EH (cell line): ENCODE results near the gene P2RY6.

Experiments used
- DNase-seq: peaks from one replicate; pipeline ENCODE4 v3.0.0-alpha.2; 2015; ENCODE audit warnings: low read depth

P2RY6 gene

DNA sequence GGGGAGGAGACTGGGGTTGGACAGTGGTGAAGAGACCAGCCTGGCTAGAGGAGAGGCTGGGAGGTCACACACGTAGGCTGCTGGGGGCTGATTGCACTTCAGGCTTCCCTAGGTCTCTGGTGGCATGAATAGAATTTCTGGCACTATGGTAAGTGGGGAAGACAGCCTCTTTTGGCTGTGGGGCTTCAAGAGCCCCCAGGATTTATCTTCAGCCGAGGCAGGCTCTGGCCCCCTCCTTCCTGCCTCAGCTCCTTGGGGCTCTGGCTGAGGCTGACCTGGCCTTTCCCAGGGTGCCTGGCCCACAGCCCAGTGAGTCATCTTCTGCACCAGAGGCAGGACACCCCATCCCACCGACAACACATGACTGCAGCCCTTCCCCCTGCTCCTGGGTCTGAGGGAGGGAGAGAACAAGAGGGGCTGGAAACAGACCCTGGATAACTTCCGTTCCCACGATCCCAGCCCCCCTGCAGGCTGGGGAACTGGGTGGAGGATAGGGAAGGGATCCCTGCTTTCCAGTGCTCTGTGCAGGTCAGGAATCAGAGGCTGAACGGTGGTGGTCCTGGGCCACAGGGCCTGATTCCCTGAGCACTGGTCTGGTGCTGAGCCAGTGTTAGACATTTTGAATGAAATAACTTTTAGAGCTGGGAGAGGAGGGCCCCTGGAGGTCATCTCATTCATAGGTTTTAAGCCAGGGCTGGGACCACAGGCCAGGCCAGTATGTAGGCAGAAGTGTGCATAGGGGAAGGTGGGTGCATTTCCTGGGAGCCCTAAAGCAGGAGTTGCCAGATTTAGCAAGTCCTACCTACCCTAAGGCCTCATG is 62.5 kb downstream of the P2RY6 start:
- peak; percentile 96 for DNase-seq

GRCh38 chr11:73335204-73335923 is 63.2 kb downstream of the P2RY6 start:
- peak; percentile 91 for DNase-seq

GRCh38 chr11:73337846-73338245 is 65.7 kb downstream of the P2RY6 start:
- no peak for DNase-seq

DNA sequence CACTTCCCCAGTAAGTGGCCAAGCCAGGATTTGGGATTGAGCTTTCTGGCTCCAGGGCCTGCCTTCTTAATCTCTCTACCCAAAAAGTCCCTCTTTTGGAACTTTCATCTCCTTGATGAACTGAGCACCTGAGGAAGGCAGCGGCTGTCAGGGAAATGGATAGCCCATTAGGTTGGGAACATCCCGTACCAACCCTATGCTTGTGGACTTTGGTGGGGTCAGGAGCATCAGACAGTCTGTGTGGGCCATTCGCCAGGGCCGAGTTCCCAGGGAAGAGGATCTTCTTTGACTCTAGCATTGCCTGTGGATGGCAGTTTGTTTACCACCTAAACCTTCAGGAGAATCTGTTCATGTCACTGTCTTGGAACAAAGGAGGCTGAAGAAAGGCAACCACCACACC is 66.1 kb downstream of the P2RY6 start:
- no peak for DNase-seq

- DNase-seq = peak; percentile 44
Measured at GRCh38 chr11:73340164-73340563, 68.0 kb downstream of the P2RY6 start.

DNA sequence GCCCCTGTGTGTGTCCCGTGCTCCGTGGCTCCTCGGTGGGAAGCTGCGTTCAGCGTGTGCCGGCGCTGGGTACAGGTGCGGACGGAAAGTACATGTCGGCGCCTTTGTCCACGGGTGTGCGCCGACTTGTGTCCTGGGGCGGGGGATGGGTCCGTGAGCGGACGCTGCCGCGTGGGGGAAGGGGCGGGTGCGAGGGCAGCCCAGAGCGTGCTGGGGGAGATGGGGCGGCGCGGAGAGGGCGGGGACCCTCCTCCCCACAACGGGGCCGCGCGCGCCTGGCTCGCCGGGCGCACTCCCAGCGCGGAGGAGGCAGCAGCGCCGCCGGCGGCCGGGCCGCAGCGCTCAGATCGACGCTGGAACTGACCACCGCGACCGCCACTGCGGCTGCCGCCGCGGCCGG is 70.5 kb downstream of the P2RY6 start:
- no peak for DNase-seq

DNA sequence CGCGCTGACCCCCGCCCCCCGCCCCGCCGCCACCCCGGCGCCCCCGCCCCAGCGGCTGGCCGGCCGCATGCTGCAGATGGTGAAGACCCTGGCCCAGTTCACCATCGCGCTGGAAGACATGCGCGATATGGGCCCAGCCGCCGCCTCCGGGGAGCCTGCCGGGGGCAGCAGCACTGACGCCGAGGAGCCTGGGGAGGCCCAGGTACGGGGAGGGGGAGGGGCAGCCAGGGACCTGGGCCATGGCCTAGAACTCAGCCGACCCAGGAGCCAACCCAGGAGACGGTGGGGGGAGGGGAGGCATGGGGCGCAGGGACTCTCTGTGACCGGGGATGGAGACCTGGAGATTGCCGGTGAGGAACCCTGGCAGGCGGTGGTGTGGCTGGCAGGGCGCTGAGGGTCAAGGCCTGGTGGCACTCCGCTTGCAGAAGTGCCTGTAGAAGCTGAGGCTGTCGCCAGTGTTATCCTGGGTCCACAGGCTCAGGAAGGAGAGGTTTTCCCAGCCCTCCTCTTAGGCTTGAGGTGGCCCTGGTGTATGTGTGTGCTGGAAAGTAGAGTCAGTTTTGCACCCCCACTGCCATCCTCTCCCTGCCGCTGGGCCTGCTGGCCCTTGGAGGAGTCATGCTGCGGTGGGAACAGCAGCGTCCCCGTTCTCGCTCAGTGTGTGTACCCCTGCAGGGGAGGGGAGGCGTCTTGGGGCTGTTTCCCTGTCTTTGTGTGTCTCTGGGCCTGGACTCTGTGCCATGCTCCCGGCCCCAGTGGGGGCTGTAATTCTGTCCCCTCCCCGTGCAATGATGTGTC is 71.1 kb downstream of the P2RY6 start:
- no peak for DNase-seq

DNA sequence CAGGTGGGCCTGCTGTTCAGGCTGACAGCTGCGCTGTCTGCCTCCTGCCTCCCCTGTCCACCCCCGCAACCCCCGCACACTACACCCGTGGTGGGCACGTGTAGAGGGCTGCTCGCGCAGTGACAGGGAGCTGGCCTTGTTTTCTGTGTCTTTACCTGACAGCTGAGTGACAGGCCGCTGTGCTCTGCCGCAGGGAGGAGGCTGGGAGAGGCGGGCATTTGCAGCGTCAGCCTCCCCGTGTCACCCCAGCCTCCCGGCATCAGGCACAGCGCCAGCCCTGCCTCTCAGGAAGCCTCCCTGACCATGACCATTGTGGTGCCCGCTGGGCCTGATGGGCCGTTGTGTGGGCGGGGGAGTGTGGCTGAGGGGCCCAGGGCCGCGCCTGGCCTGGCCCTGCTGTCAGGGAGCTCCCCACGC is 72.1 kb downstream of the P2RY6 start:
- DNase-seq = no peak

GRCh38 chr11:73345481-73346160 is 73.5 kb downstream of the P2RY6 start:
- DNase-seq = no peak

DNA sequence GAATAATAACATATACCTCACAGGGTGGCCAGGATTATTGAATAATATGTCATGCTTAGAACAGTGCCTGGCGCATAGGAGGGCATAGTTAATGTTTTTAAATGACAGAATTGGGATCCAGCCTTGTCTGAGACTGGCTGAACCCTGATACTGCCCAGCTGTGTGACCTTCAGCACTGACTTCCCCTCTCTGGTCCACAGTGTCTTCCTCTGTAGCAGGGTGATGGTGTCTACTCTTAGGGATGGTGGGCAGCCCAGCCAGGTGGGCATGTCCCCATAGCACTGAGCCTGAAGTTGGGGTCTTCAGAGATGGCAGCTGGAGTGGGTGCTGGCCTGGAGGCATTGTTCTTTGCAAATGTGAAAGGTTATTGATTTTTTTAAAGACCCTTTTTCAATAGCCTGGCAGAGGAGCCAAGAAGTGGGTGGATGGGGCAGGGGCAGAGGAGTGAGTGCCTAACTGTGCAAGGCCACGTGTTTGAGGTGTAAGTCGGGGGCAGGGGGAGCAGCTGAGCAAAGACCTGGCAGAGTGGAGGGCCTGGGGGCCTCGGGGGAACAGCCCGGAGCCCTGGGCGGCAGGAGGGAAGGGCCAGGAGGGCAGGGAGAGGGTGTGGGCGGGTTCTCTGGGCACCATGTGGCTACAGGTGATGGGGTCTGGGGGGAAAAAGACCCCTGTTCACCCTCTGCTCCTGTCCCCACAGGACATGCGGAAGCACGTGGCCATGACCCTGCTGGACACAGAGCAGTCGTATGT is 74.2 kb downstream of the P2RY6 start:
- no peak for DNase-seq

- no peak for DNase-seq
Measured at GRCh38 chr11:73347067-73347466, 74.9 kb downstream of the P2RY6 start.
